NCI-H2196 treated with DMSO at 0.1 percent for 48 hours (cell line): ENCODE results near the gene FAM20A.
"Not testable (repeated sequence)": the region's sequence is repeated elsewhere in the genome, so short reads cannot be mapped to it uniquely, and the experiment has no call there.

ENCODE experiments used
- DNase-seq: peaks from one replicate; lab custom pipeline; 2025; ENCODE audit not compliant: unreplicated experiment; lab: John Stamatoyannopoulos, UW

Gene FAM20A

GRCh38 chr17:68533887-68534694 is 67.1 kb downstream of the FAM20A start:
- DNase-seq = no peak

- DNase-seq = no peak
Measured at GRCh38 chr17:68532826-68533225, 68.3 kb downstream of the FAM20A start.

GRCh38 chr17:68531252-68531651 is 69.9 kb downstream of the FAM20A start:
- no peak for DNase-seq

- no peak for DNase-seq
Measured at GRCh38 chr17:68527314-68527713, 73.9 kb downstream of the FAM20A start.

- no peak for DNase-seq
Measured at GRCh38 chr17:68526548-68526947, 74.6 kb downstream of the FAM20A start.

GRCh38 chr17:68522266-68522665 is 78.9 kb downstream of the FAM20A start:
- DNase-seq = no peak

- DNase-seq = no peak
Measured at GRCh38 chr17:68519911-68520310, 81.3 kb downstream of the FAM20A start.

- DNase-seq = not testable (repeated sequence)
Measured at GRCh38 chr17:68519051-68519450, 82.1 kb downstream of the FAM20A start.

- no peak for DNase-seq
Measured at GRCh38 chr17:68518063-68518815, 82.9 kb downstream of the FAM20A start.

- DNase-seq = not testable (repeated sequence)
Measured at GRCh38 chr17:68517605-68518004, 83.6 kb downstream of the FAM20A start.

- DNase-seq = no peak
Measured at GRCh38 chr17:68516732-68517131, 84.4 kb downstream of the FAM20A start.

GRCh38 chr17:68514831-68515635 is 86.1 kb downstream of the FAM20A start:
- DNase-seq = no peak

- no peak for DNase-seq
Measured at GRCh38 chr17:68513932-68514331, 87.2 kb downstream of the FAM20A start.

- DNase-seq = no peak
Measured at GRCh38 chr17:68512960-68513474, 88.2 kb downstream of the FAM20A start.

- peak; percentile 89 for DNase-seq
Measured at GRCh38 chr17:68512247-68512959, 88.8 kb downstream of the FAM20A start, which contains the start of gene PRKAR1A. Gene PRKAR1A, plus strand, starts transcription at chr17:68512430. Its CDS starts 2,970 bp downstream, at chr17:68515400.

- peak; percentile 89 for DNase-seq
Measured at GRCh38 chr17:68511671-68512246, 89.4 kb downstream of the FAM20A start.

GRCh38 chr17:68511254-68511670 is 89.9 kb downstream of the FAM20A start:
- DNase-seq = no peak

- DNase-seq = peak; percentile 73
Measured at GRCh38 chr17:68509141-68510057, 91.8 kb downstream of the FAM20A start.

- DNase-seq = no peak
Measured at GRCh38 chr17:68507576-68507975, 93.6 kb downstream of the FAM20A start.
